ENCODE data around the gene KISS1R.

GRCh38 chr19:937259-937694 is 20.1 kb downstream of the KISS1R start:
- TF ChIP-seq, protein P1, sequence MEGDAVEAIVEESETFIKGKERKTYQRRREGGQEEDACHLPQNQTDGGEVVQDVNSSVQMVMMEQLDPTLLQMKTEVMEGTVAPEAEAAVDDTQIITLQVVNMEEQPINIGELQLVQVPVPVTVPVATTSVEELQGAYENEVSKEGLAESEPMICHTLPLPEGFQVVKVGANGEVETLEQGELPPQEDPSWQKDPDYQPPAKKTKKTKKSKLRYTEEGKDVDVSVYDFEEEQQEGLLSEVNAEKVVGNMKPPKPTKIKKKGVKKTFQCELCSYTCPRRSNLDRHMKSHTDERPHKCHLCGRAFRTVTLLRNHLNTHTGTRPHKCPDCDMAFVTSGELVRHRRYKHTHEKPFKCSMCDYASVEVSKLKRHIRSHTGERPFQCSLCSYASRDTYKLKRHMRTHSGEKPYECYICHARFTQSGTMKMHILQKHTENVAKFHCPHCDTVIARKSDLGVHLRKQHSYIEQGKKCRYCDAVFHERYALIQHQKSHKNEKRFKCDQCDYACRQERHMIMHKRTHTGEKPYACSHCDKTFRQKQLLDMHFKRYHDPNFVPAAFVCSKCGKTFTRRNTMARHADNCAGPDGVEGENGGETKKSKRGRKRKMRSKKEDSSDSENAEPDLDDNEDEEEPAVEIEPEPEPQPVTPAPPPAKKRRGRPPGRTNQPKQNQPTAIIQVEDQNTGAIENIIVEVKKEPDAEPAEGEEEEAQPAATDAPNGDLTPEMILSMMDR (optimal IDR thresholded peaks at IDR 0.05 in 1 of 3, IDR thresholded peaks at IDR 0.05 in 1 of 3, conservative IDR thresholded peaks at IDR 0.05 in 1 of 3; ENCODE audit: extremely low read depth in 1 of 3, insufficient read depth in 2 of 3, low read length in 3 of 3) = no peak
- no peak for TF ChIP-seq EZH2 (IDR thresholded peaks at IDR 0.05; ENCODE audit: low read length)
